Measurements from ENCODE around the gene CHCHD6.

The CHCHD6 gene

GRCh38 chr3:126985132-126985985 is 281.3 kb downstream of the CHCHD6 start:
- DNase-seq, result no peak

DNA sequence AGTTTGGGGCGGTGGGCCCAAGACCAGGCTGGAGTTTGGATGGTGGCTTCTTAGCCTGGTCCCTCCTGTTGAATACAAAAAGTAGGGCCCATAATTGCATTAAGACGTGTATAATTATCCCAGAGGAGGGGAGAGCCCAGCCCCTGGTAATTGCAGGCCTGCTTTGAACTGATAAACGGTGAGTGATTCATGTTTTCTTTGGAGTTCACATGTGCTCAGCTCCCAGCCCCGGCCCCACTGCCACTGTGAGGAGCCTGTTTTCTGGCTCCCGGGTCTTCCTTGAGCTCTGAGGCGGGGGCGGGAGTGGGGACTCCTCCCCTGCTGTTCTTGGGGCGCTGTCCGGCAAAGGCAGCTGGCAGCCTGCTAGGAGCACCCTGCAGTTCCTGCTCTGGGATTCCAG is 282.0 kb downstream of the CHCHD6 start:
- no peak for DNase-seq

GRCh38 chr3:126987129-126987528 is 283.1 kb downstream of the CHCHD6 start:
- no peak for DNase-seq

- no peak for DNase-seq
Observed at GRCh38 chr3:126987596-126987995, 283.6 kb downstream of the CHCHD6 start.

- DNase-seq, result no peak
Observed at GRCh38 chr3:126988451-126989021, 284.5 kb downstream of the CHCHD6 start.

- DNase-seq, result no peak
Observed at GRCh38 chr3:126989316-126990023, 285.4 kb downstream of the CHCHD6 start.

GRCh38 chr3:126990024-126990700 is 286.1 kb downstream of the CHCHD6 start:
- DNase-seq, result no peak

GRCh38 chr3:126990890-126991289 is 286.9 kb downstream of the CHCHD6 start:
- DNase-seq, result no peak

- no peak for DNase-seq
Observed at GRCh38 chr3:126991366-126992200, 287.5 kb downstream of the CHCHD6 start.

DNA sequence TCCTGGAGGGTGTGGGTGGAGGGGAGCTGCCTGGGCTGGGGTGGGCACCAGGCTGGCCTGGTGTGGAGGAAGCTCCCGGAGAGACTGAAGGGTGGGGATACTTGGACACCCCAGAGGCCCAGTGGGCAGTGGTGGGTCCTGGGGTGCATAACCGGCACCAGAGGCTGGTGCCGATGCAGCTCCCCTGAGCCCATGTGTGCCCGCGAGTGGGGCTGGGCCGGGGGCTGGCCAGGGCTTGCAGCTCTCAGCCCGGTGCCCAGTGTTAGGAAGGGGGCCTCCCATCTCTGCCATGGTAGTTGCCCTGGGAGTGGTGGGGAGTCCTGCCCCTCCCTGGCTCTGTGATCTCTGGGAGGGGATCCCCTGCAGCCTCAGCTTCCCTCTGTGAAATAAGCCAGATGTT is 288.2 kb downstream of the CHCHD6 start:
- no peak for DNase-seq

DNA sequence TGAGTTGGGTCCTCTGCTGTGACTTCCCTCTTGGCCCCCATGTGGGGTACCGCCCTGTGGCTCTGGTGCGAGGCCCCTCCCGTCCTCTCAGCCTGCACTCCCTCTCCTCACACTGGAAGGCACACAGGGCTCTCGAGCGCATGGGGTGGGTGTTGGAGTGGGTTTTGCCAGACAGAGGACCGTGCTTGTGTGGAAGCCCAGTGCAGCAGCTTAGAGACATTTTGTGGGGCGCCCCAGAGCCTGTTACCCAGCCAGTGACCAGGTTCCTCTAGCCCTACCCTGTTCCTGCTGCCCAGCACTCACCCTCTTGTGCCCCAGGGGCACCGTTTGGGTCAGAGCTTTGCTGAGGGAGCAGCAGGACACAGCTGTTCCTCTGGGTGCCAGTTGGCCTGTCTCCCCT is 288.7 kb downstream of the CHCHD6 start:
- no peak for DNase-seq

DNA sequence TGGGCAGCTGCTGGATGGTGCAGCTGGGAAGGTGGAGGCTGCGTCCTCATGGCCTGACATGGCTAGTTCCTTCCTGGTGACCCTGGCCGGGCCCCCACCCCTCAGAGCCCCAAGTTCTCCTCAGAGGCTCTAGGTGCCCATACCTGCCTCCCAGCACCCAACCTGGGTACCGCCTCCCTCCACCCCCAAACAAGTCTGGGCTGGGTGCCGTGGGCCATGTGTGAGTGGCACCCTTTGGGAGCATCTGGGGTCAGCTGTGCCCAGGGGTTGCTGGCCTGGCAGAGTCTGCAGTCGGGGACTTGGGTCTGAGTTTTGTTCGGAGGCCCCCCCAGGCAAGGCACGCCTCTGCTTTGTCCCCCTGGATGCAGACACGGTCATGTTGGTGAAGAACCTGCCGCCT is 289.4 kb downstream of the CHCHD6 start:
- DNase-seq, result no peak

DNA sequence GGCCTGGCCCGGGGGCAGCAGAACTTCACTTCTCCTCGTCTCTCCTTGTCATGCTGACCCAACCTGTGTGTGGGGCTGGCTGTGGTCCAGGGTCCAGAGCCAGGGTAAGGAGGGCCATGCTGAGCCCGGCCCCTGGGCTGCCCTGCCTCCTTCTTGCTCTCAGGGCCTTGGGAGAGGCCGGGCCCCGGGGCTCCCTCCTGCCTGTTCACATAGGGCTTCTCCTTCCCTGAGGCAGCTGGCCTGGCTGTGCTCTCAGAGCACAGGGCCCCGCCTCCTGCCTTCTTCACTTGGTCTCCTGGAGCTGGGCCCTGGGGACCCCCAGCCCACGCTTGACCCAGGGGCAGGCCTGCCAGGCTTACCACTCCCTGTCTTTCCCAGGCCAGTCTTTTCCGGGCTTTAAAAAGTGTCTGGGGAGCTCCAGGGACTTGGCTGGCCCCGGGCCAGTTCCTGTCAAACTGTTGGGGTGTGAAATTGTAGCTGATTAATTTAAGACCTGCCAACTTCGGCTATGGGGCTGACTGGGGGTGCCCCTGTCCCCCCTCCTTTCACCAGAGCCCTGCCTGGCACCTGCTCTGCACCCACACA is 290.7 kb downstream of the CHCHD6 start:
- no peak for DNase-seq

- no peak for DNase-seq
Observed at GRCh38 chr3:126995254-126995780, 291.3 kb downstream of the CHCHD6 start.

- no peak for DNase-seq
Observed at GRCh38 chr3:126995926-126996512, 292.0 kb downstream of the CHCHD6 start.

DNA sequence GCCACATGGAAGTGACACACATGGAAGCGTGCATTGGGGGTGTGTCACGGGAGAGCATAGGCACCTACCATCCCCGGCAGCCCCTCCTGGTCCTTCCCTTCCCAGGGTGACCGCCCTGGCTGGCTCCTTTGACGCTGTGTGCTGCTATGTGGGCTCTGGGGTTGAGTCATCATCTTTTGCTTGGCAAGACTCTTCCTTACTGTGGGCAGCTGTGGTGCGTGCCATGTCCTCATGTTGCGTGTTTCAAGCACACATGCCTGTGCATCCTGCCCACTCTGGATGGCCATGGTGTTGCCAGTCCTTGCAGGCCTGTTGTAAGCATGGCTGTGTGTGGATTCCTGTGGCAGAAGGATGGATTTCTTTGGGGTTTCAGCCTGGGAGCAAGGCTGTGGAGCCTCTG is 292.9 kb downstream of the CHCHD6 start:
- DNase-seq, result no peak

GRCh38 chr3:126997455-126998038 is 293.5 kb downstream of the CHCHD6 start:
- DNase-seq, result no peak

- DNase-seq, result no peak
Observed at GRCh38 chr3:126998320-126998719, 294.3 kb downstream of the CHCHD6 start.

DNA sequence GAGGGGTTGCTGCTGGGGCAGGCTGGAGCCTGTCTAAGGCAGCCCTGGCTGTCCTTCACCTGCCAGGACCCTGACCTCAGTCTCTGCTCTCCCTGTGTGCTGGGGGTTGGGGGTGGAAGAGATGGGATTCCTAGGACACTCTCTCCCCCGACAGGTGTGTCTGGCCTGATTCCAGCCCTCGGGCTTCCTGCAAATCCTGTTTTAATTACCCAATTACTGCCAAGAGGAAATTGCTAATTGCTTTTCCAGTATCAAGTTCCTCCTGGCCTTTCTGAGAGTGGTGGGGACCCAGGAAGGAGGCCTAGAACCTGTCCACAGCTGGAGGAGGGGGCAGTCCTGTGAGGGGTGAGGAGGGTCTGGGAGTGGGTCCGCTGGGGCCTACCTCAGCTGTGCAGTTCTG is 294.7 kb downstream of the CHCHD6 start:
- no peak for DNase-seq

- DNase-seq, result no peak
Observed at GRCh38 chr3:126999383-126999782, 295.3 kb downstream of the CHCHD6 start.

- no peak for DNase-seq
Observed at GRCh38 chr3:127000119-127000518, 296.1 kb downstream of the CHCHD6 start.

All from SW 1271 (cell line).